GM18505 (cell line): ENCODE data around the gene AMHR2.
"Not testable (repeated sequence)": the region's sequence is repeated elsewhere in the genome, so short reads cannot be mapped to it uniquely, and the experiment has no call there.

Source experiments
- ATAC-seq: cut with Tn5 transposase; IDR thresholded peaks from one replicate; pipeline ENCODE4 v1.9.1; 2021; ENCODE audit not compliant: unreplicated experiment
- POLR2A ChIP-seq: IDR thresholded peaks from 4 replicates; pipeline ENCODE4 v1.6.1; 2011; ENCODE audit warnings: borderline replicate concordance; ENCODE audit not compliant: insufficient read depth, insufficient read length; ENCODE audit errors: extremely low read depth

AMHR2 gene

GRCh38 chr12:53389702-53390101, 34.0 kb upstream of the AMHR2 start:
- TF ChIP-seq POLR2A = no peak
- no peak for ATAC-seq

GRCh38 chr12:53391724-53392123, 31.9 kb upstream of the AMHR2 start:
- TF ChIP-seq POLR2A = no peak

GRCh38 chr12:53399896-53400295, 23.8 kb upstream of the AMHR2 start:
- TF ChIP-seq POLR2A = no peak
- no peak for ATAC-seq

More at GRCh38 chr12:53391724-53392123, 31.9 kb upstream of the AMHR2 start:
- ATAC-seq = no peak

- not testable (repeated sequence) for ATAC-seq
Measured at GRCh38 chr12:53402351-53402750, 21.3 kb upstream of the AMHR2 start.

DNA sequence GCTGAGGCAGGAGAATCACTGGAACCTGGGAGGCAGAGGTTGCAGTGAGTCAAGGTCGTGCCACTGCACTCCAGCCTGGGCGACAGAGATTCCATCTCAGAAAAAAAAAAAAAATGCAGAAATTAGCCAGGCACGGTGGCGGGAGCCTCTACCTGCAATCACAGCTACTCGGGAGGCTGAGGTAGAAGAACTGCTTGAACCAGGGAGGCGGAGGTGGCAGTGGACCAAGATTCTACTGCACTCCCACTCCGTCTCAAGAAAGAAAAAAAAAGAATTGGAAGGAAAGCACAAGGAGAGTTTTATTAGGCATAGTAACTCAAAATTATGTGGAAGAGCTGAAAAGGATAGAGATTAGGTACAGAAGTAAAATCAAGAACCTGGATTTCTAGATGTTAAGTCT, 20.8 kb upstream of the AMHR2 start:
- no peak for ATAC-seq
- TF ChIP-seq POLR2A = no peak

- no peak for ATAC-seq
- no peak for TF ChIP-seq POLR2A
Measured at GRCh38 chr12:53410951-53411350, 12.7 kb upstream of the AMHR2 start.

DNA sequence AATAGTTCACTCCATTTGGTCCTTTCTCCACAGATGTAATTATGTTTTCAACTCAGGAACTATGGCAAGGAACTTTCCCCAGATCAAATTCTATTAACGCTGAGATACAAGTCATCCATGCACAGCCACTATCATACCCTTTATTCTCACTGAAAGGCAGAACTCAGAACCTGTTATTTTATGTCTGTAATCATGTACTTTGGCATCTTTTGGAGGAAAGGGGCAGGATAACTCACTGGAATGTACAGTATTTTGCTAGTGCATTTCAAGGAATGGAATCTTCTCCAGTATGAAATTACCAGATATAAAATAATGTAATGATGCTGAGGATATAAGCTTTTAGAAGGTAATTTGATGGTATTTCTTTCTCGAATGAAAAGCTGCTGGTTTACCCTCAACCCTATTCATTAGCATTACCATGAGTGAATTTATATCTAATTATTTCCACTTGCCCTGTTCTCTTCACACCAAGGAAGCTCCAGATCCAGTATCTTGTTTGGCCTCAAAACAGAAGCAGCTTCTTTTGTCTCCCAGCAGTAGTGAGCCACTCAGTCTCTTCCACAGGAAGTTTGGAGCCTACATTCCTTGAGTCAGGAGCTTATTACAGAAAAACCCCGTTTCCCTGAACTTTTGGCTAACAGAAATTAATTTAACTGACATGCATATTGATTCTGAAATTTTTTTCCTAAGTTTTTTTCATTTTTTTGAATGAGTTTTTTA, 10.0 kb upstream of the AMHR2 start:
- TF ChIP-seq POLR2A = no peak
- ATAC-seq = no peak

- TF ChIP-seq POLR2A = no peak
- no peak for ATAC-seq
Measured at GRCh38 chr12:53414756-53415417, 8.8 kb upstream of the AMHR2 start.

DNA sequence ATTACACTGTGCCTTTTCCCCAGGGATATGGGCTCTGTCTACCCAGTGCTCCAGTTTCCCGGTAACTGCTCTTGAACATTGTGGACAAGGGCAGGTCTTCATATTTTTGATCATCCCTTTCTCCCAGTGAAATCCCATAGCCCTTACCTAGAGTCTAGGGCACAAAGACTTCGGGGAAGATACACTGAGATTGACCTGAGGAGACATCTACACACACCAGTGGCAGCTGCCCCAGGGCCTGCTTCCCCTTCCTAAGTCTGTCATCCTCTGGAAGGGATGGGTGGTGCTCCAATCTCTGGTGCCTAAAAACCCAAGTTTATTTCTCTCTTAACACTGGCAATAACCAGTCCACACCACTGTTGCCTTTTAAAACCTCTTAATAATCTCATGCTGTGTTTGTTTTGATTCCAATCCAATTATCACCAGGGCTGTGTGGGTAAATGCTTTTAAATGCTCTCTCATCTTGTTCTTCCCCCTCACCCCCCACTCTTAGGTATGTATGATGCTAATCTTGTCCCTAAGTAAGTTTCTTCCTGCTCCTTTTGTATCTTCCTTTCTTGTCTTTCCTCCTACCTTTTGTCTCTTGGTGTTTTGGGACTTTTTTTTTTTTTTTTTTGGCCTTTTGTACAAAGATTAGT, 7.8 kb upstream of the AMHR2 start:
- ATAC-seq = not testable (repeated sequence)

DNA sequence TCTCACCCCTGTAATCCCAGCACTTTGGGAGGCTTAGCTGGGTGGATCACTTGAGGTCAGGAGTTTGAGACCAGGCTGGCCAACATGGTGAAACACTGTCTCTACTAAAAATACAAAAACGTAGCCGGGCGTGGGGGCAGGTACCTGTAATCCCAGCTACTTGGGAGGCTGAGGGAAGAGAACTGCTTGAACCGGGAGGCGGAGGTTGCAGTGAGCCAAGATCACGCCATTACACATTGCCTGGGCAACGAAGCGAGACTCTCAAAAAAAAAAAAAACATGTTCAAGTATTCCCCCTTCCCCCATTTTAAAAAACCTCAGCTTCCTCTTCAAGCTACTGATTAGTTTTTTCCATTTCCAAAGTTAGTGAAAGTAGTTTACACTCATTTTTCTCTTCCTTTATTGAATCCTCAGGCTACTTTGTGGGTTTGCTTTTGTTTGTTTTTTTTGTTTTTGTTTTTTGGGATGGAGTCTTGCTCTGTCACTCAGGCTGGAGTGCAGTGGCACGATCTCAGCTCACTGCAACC, 6.3 kb upstream of the AMHR2 start:
- ATAC-seq = not testable (repeated sequence)

DNA sequence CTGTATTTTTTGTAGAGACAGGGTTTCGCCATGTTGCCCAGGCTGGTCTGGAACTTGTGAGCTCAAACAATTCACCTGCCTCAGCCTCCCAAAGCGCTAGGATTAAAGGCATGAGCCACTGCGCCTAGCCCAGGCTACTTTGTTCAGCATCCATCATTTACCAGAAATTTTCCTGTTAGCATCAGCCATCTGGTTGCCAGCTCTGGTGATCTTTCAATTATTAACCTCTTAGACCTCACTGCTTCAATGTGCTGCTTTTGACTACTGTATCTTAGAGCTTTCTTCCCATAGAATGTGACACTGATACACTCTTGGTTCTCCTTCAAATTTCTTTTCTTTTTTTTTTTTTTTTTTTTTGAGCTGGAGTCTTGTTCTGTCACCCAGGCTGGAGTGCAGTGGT, 5.4 kb upstream of the AMHR2 start:
- no peak for TF ChIP-seq POLR2A
- no peak for ATAC-seq

DNA sequence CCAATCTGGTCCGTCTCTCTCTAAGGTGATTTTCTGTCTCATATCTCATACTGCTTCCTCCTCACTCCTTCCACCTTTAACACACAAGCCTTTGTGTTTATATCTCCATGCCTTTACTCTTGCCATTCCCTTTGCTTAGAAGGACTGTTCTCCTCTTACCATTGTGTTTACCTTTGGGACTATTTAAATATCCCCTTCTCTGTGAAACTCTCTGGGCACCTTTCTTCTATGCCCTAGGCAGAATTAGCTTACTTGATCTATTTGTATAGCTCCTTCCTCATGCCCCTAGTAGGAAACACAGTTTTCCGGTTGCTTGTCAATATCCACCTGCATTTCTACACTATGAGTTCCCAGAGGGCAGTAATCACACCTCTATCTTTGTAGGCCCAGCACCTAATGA, 3.9 kb upstream of the AMHR2 start:
- no peak for ATAC-seq
- no peak for TF ChIP-seq POLR2A

DNA sequence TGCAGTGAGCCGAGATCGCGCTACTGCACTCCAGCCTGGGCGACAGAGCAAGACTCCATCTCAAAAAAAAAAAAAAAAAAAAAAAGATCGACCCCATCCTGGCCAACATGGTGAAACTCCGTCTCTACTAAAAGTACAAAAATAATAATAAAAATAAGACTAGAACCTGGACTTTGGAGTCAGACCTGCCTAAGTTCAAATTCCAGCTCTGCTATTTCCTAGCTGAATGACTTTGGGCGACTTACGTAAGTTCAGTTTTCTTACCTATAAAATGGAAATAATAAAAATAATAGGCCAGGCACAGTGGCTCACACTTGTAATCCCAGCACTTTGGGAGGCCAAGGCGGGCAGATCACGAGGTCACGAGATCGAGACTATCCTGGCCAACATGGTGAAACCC, 1.4 kb upstream of the AMHR2 start:
- not testable (repeated sequence) for ATAC-seq
